ENCODE data around the gene FNBP1. TPM values are rescaled to one million over a fixed set of nuclear protein-coding genes. Genes with fewer than 3 reads are reported as not detected.

FNBP1 gene
- total RNA-seq, 1 donor from 2014 or later: 87.2 TPM

GRCh38 chr9:129879103-129879699 lies 163.8 kb downstream of the FNBP1 start:
- TF ChIP-seq, protein P1, sequence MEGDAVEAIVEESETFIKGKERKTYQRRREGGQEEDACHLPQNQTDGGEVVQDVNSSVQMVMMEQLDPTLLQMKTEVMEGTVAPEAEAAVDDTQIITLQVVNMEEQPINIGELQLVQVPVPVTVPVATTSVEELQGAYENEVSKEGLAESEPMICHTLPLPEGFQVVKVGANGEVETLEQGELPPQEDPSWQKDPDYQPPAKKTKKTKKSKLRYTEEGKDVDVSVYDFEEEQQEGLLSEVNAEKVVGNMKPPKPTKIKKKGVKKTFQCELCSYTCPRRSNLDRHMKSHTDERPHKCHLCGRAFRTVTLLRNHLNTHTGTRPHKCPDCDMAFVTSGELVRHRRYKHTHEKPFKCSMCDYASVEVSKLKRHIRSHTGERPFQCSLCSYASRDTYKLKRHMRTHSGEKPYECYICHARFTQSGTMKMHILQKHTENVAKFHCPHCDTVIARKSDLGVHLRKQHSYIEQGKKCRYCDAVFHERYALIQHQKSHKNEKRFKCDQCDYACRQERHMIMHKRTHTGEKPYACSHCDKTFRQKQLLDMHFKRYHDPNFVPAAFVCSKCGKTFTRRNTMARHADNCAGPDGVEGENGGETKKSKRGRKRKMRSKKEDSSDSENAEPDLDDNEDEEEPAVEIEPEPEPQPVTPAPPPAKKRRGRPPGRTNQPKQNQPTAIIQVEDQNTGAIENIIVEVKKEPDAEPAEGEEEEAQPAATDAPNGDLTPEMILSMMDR (IDR thresholded peaks at IDR 0.05): no peak

DNA sequence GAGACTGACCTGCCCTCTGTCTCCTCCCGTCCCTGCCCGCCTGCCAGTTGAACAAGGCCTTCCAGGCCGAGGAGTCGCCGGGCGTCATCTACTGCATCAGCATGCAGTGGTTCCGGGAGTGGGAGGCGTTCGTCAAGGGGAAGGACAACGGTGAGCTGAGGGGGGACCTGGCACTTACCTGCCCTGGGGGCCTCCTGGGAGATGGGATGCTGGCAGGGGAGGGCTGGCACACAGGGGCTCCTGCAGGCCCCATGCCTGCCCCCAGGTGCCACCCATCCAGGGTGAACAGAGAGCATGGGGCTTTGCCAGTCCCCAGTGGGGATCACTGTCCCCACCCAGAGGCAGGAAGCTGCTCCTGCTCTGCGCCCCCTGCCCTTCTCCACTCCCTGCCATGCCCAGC lies 164.7 kb downstream of the FNBP1 start:
- Histone ChIP-seq H3K9me3 (no peaks in the 10 kb centered on the region), H3K27ac (no peak overlapping the region), H3K4me3 (no peak overlapping the region), H3K36me3 (peaks cover 0 to 56% of the 10 kb centered on the region in 2 donors), H3K4me1 (no peaks in the 10 kb centered on the region), H3K27me3 (no peaks in the 10 kb centered on the region)
- TF ChIP-seq, protein P1 (IDR thresholded peaks at IDR 0.05): no peak
- DNase-seq (ENCODE audit: low spot score in 2 of 2): no peak
- intact Hi-C loops (cut with DNase I): no loop called here

More at GRCh38 chr9:129879103-129879699, 163.8 kb downstream of the FNBP1 start:
- DNase-seq (ENCODE audit: low spot score in 2 of 2): no peak
- intact Hi-C loops (cut with DNase I): no loop called here
- no peaks in the 10 kb centered on the region for H3K27me3 ChIP-seq
- no peaks in the 10 kb centered on the region for H3K9me3 ChIP-seq
- no peak overlapping the region for H3K27ac ChIP-seq
- H3K4me1 ChIP-seq: peaks cover 0 to 2% of the 10 kb centered on the region in 2 donors
- H3K36me3 ChIP-seq: peaks cover 0 to 46% of the 10 kb centered on the region in 2 donors
- no peak overlapping the region for H3K4me3 ChIP-seq

GRCh38 chr9:129876815-129877214 lies 166.2 kb downstream of the FNBP1 start:
- intact Hi-C loops (cut with DNase I): no loop called here
- DNase-seq (ENCODE audit: low spot score in 2 of 2): no peak
- H3K27ac ChIP-seq: no peak overlapping the region
- TF ChIP-seq, protein P1 (IDR thresholded peaks at IDR 0.05): no peak
- no peaks in the 10 kb centered on the region for H3K9me3 ChIP-seq
- H3K36me3 ChIP-seq: peaks cover 0 to 50% of the 10 kb centered on the region in 2 donors
- H3K27me3 ChIP-seq: no peaks in the 10 kb centered on the region
- H3K4me3 ChIP-seq: no peak overlapping the region
- H3K4me1 ChIP-seq: no peaks in the 10 kb centered on the region

DNA sequence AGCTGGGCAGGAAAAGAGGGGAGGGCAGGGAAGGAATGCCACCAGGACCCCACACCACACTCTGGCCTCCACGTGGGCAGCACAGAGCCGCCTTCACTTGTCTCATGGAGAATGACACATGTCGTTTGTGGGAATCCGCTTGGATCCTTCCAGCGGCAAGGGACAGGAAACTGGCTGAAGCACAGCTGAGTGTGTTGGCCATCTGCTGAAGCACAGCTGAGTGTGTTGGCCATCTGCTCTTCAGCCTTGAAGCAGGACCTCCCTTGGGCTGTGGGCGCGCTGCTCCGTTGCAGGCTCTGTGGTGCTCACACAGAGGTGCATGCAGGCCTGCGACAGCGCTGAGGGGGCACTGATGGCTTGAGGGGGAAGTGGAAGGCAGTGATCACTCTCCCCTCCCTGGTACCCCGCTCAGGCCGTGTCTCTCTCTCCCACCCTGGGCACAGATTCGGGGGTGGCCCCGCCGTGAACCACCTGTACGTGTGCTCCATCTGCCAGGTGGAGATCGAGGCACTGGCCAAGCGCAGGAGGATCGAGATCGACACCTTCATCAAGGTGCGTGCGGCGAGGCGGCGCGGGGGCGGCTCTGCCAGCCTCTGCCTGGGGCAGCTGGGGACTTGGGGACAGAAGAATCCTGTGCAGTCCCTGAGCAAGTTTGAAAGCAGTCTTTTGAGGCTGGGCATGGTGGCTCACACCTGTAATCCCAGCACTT lies 167.1 kb downstream of the FNBP1 start:
- Histone ChIP-seq H3K27me3 (no peaks in the 10 kb centered on the region), H3K36me3 (peaks cover 0 to 42% of the 10 kb centered on the region in 2 donors), H3K4me1 (no peaks in the 10 kb centered on the region), H3K27ac (no peak overlapping the region), H3K4me3 (no peak overlapping the region), H3K9me3 (no peaks in the 10 kb centered on the region)
- TF ChIP-seq, protein P1 (IDR thresholded peaks at IDR 0.05): no peak
- intact Hi-C loops (cut with DNase I): no loop called here
- DNase-seq (ENCODE audit: low spot score in 2 of 2): no peak

- no peak overlapping the region for H3K4me3 ChIP-seq
- peaks cover 3 to 47% of the 10 kb centered on the region in 2 donors for H3K36me3 ChIP-seq
- no peaks in the 10 kb centered on the region for H3K9me3 ChIP-seq
- intact Hi-C loops (cut with DNase I): no loop called here
- TF ChIP-seq, protein P1 (IDR thresholded peaks at IDR 0.05): no peak
- DNase-seq (ENCODE audit: low spot score in 2 of 2): no peak
- no peaks in the 10 kb centered on the region for H3K27me3 ChIP-seq
- no peaks in the 10 kb centered on the region for H3K4me1 ChIP-seq
- H3K27ac ChIP-seq: no peak overlapping the region
Observed at GRCh38 chr9:129875181-129875611, 167.8 kb downstream of the FNBP1 start.
